AG10803 (cell line): ENCODE measurements around the gene XPOT.

ENCODE experiments used
- DNase-seq: peaks from one replicate; pipeline ENCODE4 v3.0.0; 2010; ENCODE audit warnings: low read depth
- H3K4me3 ChIP-seq: 2 replicates; pipeline ENCODE4 v1.5.1; 2011; ENCODE audit warnings: mild to moderate bottlenecking, low read length, control low read depth
- CTCF ChIP-seq: conservative IDR thresholded peaks from 2 replicates; pipeline ENCODE4 v1.5.1; 2011; ENCODE audit warnings: mild to moderate bottlenecking, low read length, control low read depth, inconsistent platforms

The XPOT gene

GRCh38 chr12:64455506-64455905 is 51.3 kb downstream of the XPOT start:
- H3K4me3 ChIP-seq = no peak overlapping the region
- TF ChIP-seq CTCF = no peak
- no peak for DNase-seq

- DNase-seq = no peak
- no peak overlapping the region for H3K4me3 ChIP-seq
- no peak for TF ChIP-seq CTCF
These were observed 51.9 kb downstream of the XPOT start for GRCh38 chr12:64456119-64456518.

- no peak for TF ChIP-seq CTCF
- H3K4me3 ChIP-seq = no peak overlapping the region
- no peak for DNase-seq
These were observed 52.8 kb downstream of the XPOT start for GRCh38 chr12:64457032-64457431.

GRCh38 chr12:64457466-64457865 is 53.3 kb downstream of the XPOT start:
- TF ChIP-seq CTCF = no peak
- no peak for DNase-seq
- no peak overlapping the region for H3K4me3 ChIP-seq

GRCh38 chr12:64457923-64458322 is 53.7 kb downstream of the XPOT start:
- DNase-seq = no peak
- no peak overlapping the region for H3K4me3 ChIP-seq
- TF ChIP-seq CTCF = no peak

GRCh38 chr12:64459394-64459891 is 55.3 kb downstream of the XPOT start:
- no peak for TF ChIP-seq CTCF
- H3K4me3 ChIP-seq = peak overlapping the region; percentile 8
- peak; percentile 12 for DNase-seq

- DNase-seq = peak; percentile 96
- H3K4me3 ChIP-seq = no peak overlapping the region
- no peak for TF ChIP-seq CTCF
These were observed 57.6 kb downstream of the XPOT start for GRCh38 chr12:64461634-64462414.
